SU-DHL-6 (cell line): Measurements from ENCODE around the gene NCAPG2.

Source experiments
- H2AFZ ChIP-seq: fragments of 200-600 bp; sonication (generic); 2 replicates; pipeline ENCODE4 v1.6.1; 2014; ENCODE audit warnings: low read depth, mild to moderate bottlenecking, moderate library complexity, mixed read lengths, antibody characterized with exemption, low read length; ENCODE audit not compliant: severe bottlenecking
- H3F3A ChIP-seq: fragments of 200-600 bp; shearing (Covaris generic); 2 replicates; pipeline ENCODE4 v1.6.0; 2016; ENCODE audit warnings: antibody characterized with exemption, mild to moderate bottlenecking; ENCODE audit not compliant: insufficient read depth
- H3K27ac ChIP-seq: fragments of 200-600 bp; sonication (generic); 2 replicates; pipeline ENCODE4 v1.5.1; 2016; ENCODE audit warnings: low read depth, mild to moderate bottlenecking, low read length, moderate library complexity, mixed read lengths
- H3K27me3 ChIP-seq: fragments of 200-600 bp; sonication (generic), shearing (Covaris generic); 2 replicates; pipeline ENCODE4 v1.6.0; 2014; ENCODE audit warnings: mild to moderate bottlenecking, low read length
- H3K36me3 ChIP-seq: fragments of 200-600 bp; sonication (generic); 2 replicates; pipeline ENCODE4 v1.6.1; 2014; ENCODE audit warnings: mild to moderate bottlenecking, low read length, mixed read lengths
- H3K4me2 ChIP-seq: fragments of 300-600, 200-600 bp; shearing (Covaris generic), sonication (generic); 2 replicates; pipeline ENCODE4 v1.6.0; 2014; ENCODE audit warnings: low read length, low read depth, mild to moderate bottlenecking; ENCODE audit not compliant: poor library complexity, severe bottlenecking
- H3K4me3 ChIP-seq: fragments of 200-600 bp; sonication (generic); 2 replicates; pipeline ENCODE4 v1.5.1; 2014; ENCODE audit warnings: antibody characterized with exemption, low read length, mild to moderate bottlenecking, mixed read lengths; ENCODE audit not compliant: insufficient read depth, poor library complexity, severe bottlenecking
- H3K79me2 ChIP-seq: fragments of 200-600 bp; sonication (generic); 2 replicates; pipeline ENCODE4 v1.6.1; 2014; ENCODE audit warnings: mild to moderate bottlenecking, low read length, moderate library complexity; ENCODE audit not compliant: insufficient read depth
- H3K9ac ChIP-seq: fragments of 200-600 bp; sonication (generic); 2 replicates; pipeline ENCODE4 v1.7.0; 2014; ENCODE audit warnings: mild to moderate bottlenecking, low read length
- H3K9me2 ChIP-seq: fragments of 200-600 bp; sonication (generic); replicated peaks from 2 replicates; pipeline ENCODE4 v1.6.1; 2014; ENCODE audit warnings: low read length; ENCODE audit not compliant: insufficient read depth
- H3K9me3 ChIP-seq: fragments of 200-600 bp; sonication (generic); 2 replicates; pipeline ENCODE4 v1.6.1; 2014; ENCODE audit warnings: low read length, mixed read lengths; ENCODE audit not compliant: insufficient read depth
- H4K20me1 ChIP-seq: fragments of 200-600 bp; sonication (generic); 2 replicates; pipeline ENCODE4 v1.6.1; 2014; ENCODE audit warnings: low read depth, mild to moderate bottlenecking, antibody characterized with exemption, low read length, moderate library complexity, mixed read lengths
- CTCF ChIP-seq: fragments of 200-600 bp; sonication (generic); IDR thresholded peaks from one replicate; pipeline ENCODE4 v1.5.1; 2017; ENCODE audit warnings: antibody characterized with exemption, mild to moderate bottlenecking, low read length, moderate library complexity; ENCODE audit not compliant: insufficient read depth, poor library complexity, severe bottlenecking
- EZH2phosphoT487 ChIP-seq: fragments of 200-600 bp; sonication (generic), shearing (Covaris generic); conservative IDR thresholded peaks from 2 replicates; pipeline ENCODE4 v1.6.1; 2018; ENCODE audit warnings: mild to moderate bottlenecking, antibody characterized with exemption, low read length, moderate library complexity, mixed read lengths

NCAPG2 gene

DNA sequence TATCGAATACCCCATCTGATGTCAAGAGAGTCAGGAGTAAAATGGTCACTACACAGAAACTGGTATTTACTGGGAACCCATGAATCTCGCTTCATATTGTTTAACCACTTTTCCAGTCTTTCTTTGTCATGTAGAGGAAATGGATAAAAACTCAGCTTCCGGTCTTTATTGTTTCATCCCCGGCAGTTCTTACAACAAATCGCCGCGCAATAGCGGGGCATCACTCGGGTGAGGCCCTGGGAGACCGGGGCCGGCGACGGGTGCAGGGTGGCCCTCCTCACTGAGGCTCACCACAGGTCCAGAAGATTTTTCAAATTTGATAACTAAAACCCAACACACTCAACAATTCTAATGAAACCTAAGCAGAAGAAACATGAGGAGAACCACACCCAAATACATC is 81.4 kb downstream of the NCAPG2 start:
- Histone ChIP-seq H2AFZ (no peak overlapping the region), H3K36me3 (no peaks in the 10 kb centered on the region; the same call in 1 of the 2 replicates), H3K4me3 (no peak overlapping the region), H4K20me1 (no peaks in the 10 kb centered on the region), H3K27me3 (no peaks in the 10 kb centered on the region), H3K9me3 (no peaks in the 10 kb centered on the region), H3K9ac (no peak overlapping the region), H3K27ac (no peak overlapping the region), H3F3A (0 out of 2 replicates have a peak, but pooled peaks cover 3% of the 10 kb centered on the region), H3K79me2 (no peaks in the 10 kb centered on the region), H3K9me2 (no peaks in the 10 kb centered on the region), H3K4me2 (no peak overlapping the region)
- TF ChIP-seq CTCF (no peak), EZH2phosphoT487 (no peak)

- Histone ChIP-seq H3K9me2 (no peaks in the 10 kb centered on the region), H3K79me2 (0 out of 2 replicates have a peak, but pooled peaks cover 3% of the 10 kb centered on the region), H3K4me3 (no peak overlapping the region), H3K4me2 (no peak overlapping the region), H3K9ac (no peak overlapping the region), H2AFZ (no peak overlapping the region), H4K20me1 (no peaks in the 10 kb centered on the region), H3K9me3 (no peaks in the 10 kb centered on the region), H3K36me3 (no peaks in the 10 kb centered on the region; the same call in 1 of the 2 replicates), H3K27me3 (no peaks in the 10 kb centered on the region), H3K27ac (no peak overlapping the region), H3F3A (0 out of 2 replicates have a peak, but pooled peaks cover 3% of the 10 kb centered on the region)
- TF ChIP-seq CTCF (no peak), EZH2phosphoT487 (no peak)
These were observed 83.7 kb downstream of the NCAPG2 start for GRCh38 chr7:158620839-158621441.

DNA sequence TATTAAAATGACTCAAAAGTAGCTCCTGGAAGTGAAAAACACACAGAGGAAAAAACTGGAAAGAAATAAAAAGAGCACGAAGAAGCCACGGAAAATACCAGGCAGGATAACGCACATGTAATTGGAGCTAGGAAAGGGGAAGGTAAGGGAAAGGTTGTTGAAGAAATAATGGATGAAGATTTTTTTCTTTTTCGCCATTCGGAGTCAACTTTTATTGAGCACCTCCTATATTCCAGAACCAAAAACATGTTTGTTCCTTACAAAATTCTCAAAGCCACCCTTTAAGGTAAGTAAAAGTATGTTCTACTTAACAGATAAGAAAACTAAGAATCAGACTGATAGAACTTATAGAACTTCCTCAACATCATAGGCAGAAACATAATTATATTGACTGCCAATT is 84.2 kb downstream of the NCAPG2 start:
- H3K9me2 ChIP-seq: no peaks in the 10 kb centered on the region
- H3K79me2 ChIP-seq: 0 out of 2 replicates have a peak, but pooled peaks cover 3% of the 10 kb centered on the region
- no peak overlapping the region for H2AFZ ChIP-seq
- no peaks in the 10 kb centered on the region for H3K27me3 ChIP-seq
- no peak overlapping the region for H3K4me2 ChIP-seq
- no peaks in the 10 kb centered on the region for H3K9me3 ChIP-seq
- no peak overlapping the region for H3K4me3 ChIP-seq
- TF ChIP-seq CTCF (no peak), EZH2phosphoT487 (no peak)
- 0 out of 2 replicates have a peak, but pooled peaks cover 3% of the 10 kb centered on the region for H3F3A ChIP-seq
- no peaks in the 10 kb centered on the region for H4K20me1 ChIP-seq
- no peak overlapping the region for H3K27ac ChIP-seq
- no peak overlapping the region for H3K9ac ChIP-seq
- no peaks in the 10 kb centered on the region; the same call in 1 of the 2 replicates for H3K36me3 ChIP-seq
